ENCODE results near the gene ARHGAP24.

The ARHGAP24 gene

GRCh38 chr4:85831647-85832046, 356.7 kb downstream of the ARHGAP24 start:
- Histone ChIP-seq H3F3A (ENCODE audit: insufficient read depth) (no peaks in the 10 kb centered on the region), H3K9me3 (ENCODE audit: insufficient read depth, low read length) (no peaks in the 10 kb centered on the region), H3K9ac (ENCODE audit: low read length) (no peak overlapping the region), H3K9me2 (replicated peaks; ENCODE audit: insufficient read depth, low read length) (no peaks in the 10 kb centered on the region), H3K79me2 (ENCODE audit: insufficient read depth, low read length) (0 out of 2 replicates have a peak, but pooled peaks cover 6% of the 10 kb centered on the region), H3K27ac (ENCODE audit: low read depth, low read length) (no peak overlapping the region), H3K27me3 (ENCODE audit: low read length) (no peaks in the 10 kb centered on the region), H3K36me3 (ENCODE audit: low read length) (no peaks in the 10 kb centered on the region), H3K4me2 (ENCODE audit: low read depth, low read length, poor library complexity, severe bottlenecking) (no peak overlapping the region), H3K4me3 (ENCODE audit: insufficient read depth, low read length, poor library complexity, severe bottlenecking) (no peak overlapping the region), H4K20me1 (ENCODE audit: low read depth, low read length) (no peaks in the 10 kb centered on the region), H2AFZ (ENCODE audit: low read depth, low read length, severe bottlenecking) (no peak overlapping the region)
- TF ChIP-seq, protein P1, sequence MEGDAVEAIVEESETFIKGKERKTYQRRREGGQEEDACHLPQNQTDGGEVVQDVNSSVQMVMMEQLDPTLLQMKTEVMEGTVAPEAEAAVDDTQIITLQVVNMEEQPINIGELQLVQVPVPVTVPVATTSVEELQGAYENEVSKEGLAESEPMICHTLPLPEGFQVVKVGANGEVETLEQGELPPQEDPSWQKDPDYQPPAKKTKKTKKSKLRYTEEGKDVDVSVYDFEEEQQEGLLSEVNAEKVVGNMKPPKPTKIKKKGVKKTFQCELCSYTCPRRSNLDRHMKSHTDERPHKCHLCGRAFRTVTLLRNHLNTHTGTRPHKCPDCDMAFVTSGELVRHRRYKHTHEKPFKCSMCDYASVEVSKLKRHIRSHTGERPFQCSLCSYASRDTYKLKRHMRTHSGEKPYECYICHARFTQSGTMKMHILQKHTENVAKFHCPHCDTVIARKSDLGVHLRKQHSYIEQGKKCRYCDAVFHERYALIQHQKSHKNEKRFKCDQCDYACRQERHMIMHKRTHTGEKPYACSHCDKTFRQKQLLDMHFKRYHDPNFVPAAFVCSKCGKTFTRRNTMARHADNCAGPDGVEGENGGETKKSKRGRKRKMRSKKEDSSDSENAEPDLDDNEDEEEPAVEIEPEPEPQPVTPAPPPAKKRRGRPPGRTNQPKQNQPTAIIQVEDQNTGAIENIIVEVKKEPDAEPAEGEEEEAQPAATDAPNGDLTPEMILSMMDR (IDR thresholded peaks at IDR 0.05; ENCODE audit: insufficient read depth, low read length, poor library complexity, severe bottlenecking): no peak
- no peak for TF ChIP-seq EZH2phosphoT487 (conservative IDR thresholded peaks at IDR 0.05; ENCODE audit: low read length)

- no peak overlapping the region for H3K9ac ChIP-seq (ENCODE audit: low read length)
- no peaks in the 10 kb centered on the region for H3K27me3 ChIP-seq (ENCODE audit: low read length)
- H3K9me3 ChIP-seq (ENCODE audit: insufficient read depth, low read length): no peaks in the 10 kb centered on the region
- H3K27ac ChIP-seq (ENCODE audit: low read depth, low read length): no peak overlapping the region
- no peaks in the 10 kb centered on the region for H3F3A ChIP-seq (ENCODE audit: insufficient read depth)
- H3K4me3 ChIP-seq (ENCODE audit: insufficient read depth, low read length, poor library complexity, severe bottlenecking): no peak overlapping the region
- H2AFZ ChIP-seq (ENCODE audit: low read depth, low read length, severe bottlenecking): no peak overlapping the region
- H3K9me2 ChIP-seq (replicated peaks; ENCODE audit: insufficient read depth, low read length): no peaks in the 10 kb centered on the region
- no peaks in the 10 kb centered on the region for H3K36me3 ChIP-seq (ENCODE audit: low read length)
- H3K79me2 ChIP-seq (ENCODE audit: insufficient read depth, low read length): 0 out of 2 replicates have a peak, but pooled peaks cover 2% of the 10 kb centered on the region
- no peaks in the 10 kb centered on the region for H4K20me1 ChIP-seq (ENCODE audit: low read depth, low read length)
- no peak for TF ChIP-seq EZH2phosphoT487 (conservative IDR thresholded peaks at IDR 0.05; ENCODE audit: low read length)
- TF ChIP-seq, protein P1 (IDR thresholded peaks at IDR 0.05; ENCODE audit: insufficient read depth, low read length, poor library complexity, severe bottlenecking): no peak
- H3K4me2 ChIP-seq (ENCODE audit: low read depth, low read length, poor library complexity, severe bottlenecking): no peak overlapping the region
Measured at GRCh38 chr4:85833302-85833701, 358.4 kb downstream of the ARHGAP24 start.

GRCh38 chr4:85834934-85835333, 360.0 kb downstream of the ARHGAP24 start:
- H3K4me3 ChIP-seq (ENCODE audit: insufficient read depth, low read length, poor library complexity, severe bottlenecking): no peak overlapping the region
- no peak overlapping the region for H3K27ac ChIP-seq (ENCODE audit: low read depth, low read length)
- no peaks in the 10 kb centered on the region for H4K20me1 ChIP-seq (ENCODE audit: low read depth, low read length)
- TF ChIP-seq, protein P1 (IDR thresholded peaks at IDR 0.05; ENCODE audit: insufficient read depth, low read length, poor library complexity, severe bottlenecking): no peak
- no peak for TF ChIP-seq EZH2phosphoT487 (conservative IDR thresholded peaks at IDR 0.05; ENCODE audit: low read length)
- H3K79me2 ChIP-seq (ENCODE audit: insufficient read depth, low read length): no peaks in the 10 kb centered on the region
- H2AFZ ChIP-seq (ENCODE audit: low read depth, low read length, severe bottlenecking): no peak overlapping the region
- no peaks in the 10 kb centered on the region for H3K9me3 ChIP-seq (ENCODE audit: insufficient read depth, low read length)
- no peak overlapping the region for H3K9ac ChIP-seq (ENCODE audit: low read length)
- no peak overlapping the region for H3K4me2 ChIP-seq (ENCODE audit: low read depth, low read length, poor library complexity, severe bottlenecking)
- H3K27me3 ChIP-seq (ENCODE audit: low read length): no peaks in the 10 kb centered on the region
- no peaks in the 10 kb centered on the region for H3F3A ChIP-seq (ENCODE audit: insufficient read depth)
- no peaks in the 10 kb centered on the region for H3K36me3 ChIP-seq (ENCODE audit: low read length)
- H3K9me2 ChIP-seq (replicated peaks; ENCODE audit: insufficient read depth, low read length): no peaks in the 10 kb centered on the region
